ENCODE results near the gene CTDSPL.

- TF ChIP-seq POLR2A (IDR thresholded peaks at IDR 0.05; ENCODE audit: low read depth, low read length) (no peak), POLR2AphosphoS5 (IDR thresholded peaks at IDR 0.05; ENCODE audit: low read depth, low read length) (no peak), TAF1 (IDR thresholded peaks at IDR 0.05; ENCODE audit: borderline replicate concordance, low read depth, low read length) (no peak)
Observed at GRCh38 chr3:37887062-37887461, 25.4 kb downstream of the CTDSPL start.

All from GM12892 (cell line).